Body of pancreas (tissue), 4 donors: ENCODE data around the gene SPRYD3. TPM values are rescaled to one million over a fixed set of nuclear protein-coding genes. Genes with fewer than 3 reads are reported as not detected.
"Not testable (repeated sequence)": the region's sequence is repeated elsewhere in the genome, so short reads cannot be mapped to it uniquely, and the experiment has no call there.

Source experiments
- ATAC-seq: fragments of 150-250 bp; one replicate; pipeline ENCODE4 v1.9.1; 2016
- DNase-seq, 4 donors: peaks; one replicate each; pipeline ENCODE4 v3.0.0-alpha.2; 2019
- H3K27ac ChIP-seq, 4 donors: fragments of 200-600 bp; sonication (generic); 1 replicate in 3 of 4; 2 replicates in 1 of 4; pipeline versions ENCODE4 v1.5.1 to v1.6.1; 2016 to 2019; ENCODE audit warnings: mild to moderate bottlenecking in 1 of 4, mixed read lengths in 1 of 4, moderate library complexity in 1 of 4
- H3K27me3 ChIP-seq, 2 donors: fragments of 200-600 bp; sonication (generic); one replicate each; pipeline ENCODE4 v1.6.0; 2016; ENCODE audit warnings: mild to moderate bottlenecking in 1 of 2
- H3K36me3 ChIP-seq, 2 donors: fragments of 200-600 bp; sonication (generic); replicated peaks in 1 of 2; 2 replicates each; pipeline ENCODE4 v1.5.1; 2016; ENCODE audit warnings: low read depth in 2 of 2; ENCODE audit not compliant: insufficient read depth in 1 of 2
- H3K4me1 ChIP-seq: fragments of 200-600 bp; sonication (generic); one replicate; pipeline ENCODE4 v1.6.0; 2016
- H3K4me3 ChIP-seq, 2 donors: fragments of 200-600 bp; sonication (generic); 1 replicate in 1 of 2; 2 replicates in 1 of 2; pipeline ENCODE4 v1.5.1; 2016 to 2019
- H3K9me3 ChIP-seq, 3 donors: fragments of 200-600 bp; sonication (generic); 1 replicate in 2 of 3; 2 replicates in 1 of 3; pipeline ENCODE4 v1.5.1; 2016
- POLR2A ChIP-seq, 3 donors: fragments of 450-650 bp; IDR thresholded peaks; one replicate each; pipeline ENCODE4 v1.6.1; 2016; ENCODE audit warnings: antibody characterized with exemption in 3 of 3, mild to moderate bottlenecking in 2 of 3
- WGBS, 2 donors: methylation state at CpG; one replicate each; pipeline ENCODE4 v1.1.5; 2017; 5-methylcytosine and 5-hydroxymethylcytosine counted together
- intact Hi-C: fragments of 100-400 bp; cut with DNase I; formaldehyde crosslinking; loops from one replicate; pipeline ENCODE4 v1.15.1; 2023
- total RNA-seq, 2 donors: library from RNA; depleted of rRNA; stranded (reverse); fragments of >200 nt; gene quantifications; one replicate each; pipeline ENCODE4 v1.1.0, GENCODE V29; 2016
- TF ChIP-seq, protein P1 (sequence below), 7 experiments: fragments of 450-650 bp in 4 of 7; fragments of 200-600 bp in 3 of 7; sonication (generic) in 3 of 7; IDR thresholded peaks; one replicate each; pipeline ENCODE4 v1.5.1; 2016 to 2019; ENCODE audit warnings: antibody characterized with exemption in 7 of 7

The SPRYD3 gene
- total RNA-seq, 2 donors from 2014 or later = 35.3 to 59.3 TPM

DNA sequence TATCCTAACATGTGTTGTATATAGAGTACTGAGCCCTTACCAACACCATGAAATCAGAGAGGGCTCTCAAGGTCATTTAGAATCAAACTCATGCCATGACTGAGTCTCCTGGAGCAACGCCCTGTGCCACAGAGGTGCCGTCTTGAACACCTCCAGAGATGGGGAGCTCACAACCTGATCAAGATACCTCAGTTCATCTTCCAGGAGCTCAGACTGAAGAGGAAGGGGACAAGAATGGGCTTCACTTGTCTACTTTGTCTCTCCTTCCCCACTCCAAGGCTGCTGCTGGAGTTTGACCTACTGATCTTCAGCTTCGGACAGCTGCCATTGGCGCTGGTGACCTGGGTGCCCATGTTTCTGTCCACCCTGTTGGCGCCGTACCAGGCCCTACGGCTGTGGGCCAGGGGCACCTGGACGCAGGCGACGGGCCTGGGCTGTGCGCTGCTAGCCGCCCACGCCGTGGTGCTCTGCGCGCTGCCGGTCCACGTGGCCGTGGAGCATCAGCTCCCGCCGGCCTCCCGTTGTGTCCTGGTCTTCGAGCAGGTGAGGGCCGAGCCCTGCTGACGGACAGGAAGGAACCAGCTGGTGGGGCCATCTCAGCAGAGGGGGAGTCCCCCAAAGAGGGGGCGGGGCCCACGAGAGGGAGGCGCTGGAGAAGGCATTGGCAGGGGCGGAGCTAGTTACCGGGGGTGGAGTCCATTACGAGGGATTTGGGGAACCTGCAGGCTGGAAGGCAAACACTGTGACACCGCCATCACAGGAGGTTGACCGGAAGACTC is 36.1 kb upstream of the SPRYD3 start:
- Histone ChIP-seq H3K4me1 (no peaks in the 10 kb centered on the region), H3K36me3 (no peaks in the 10 kb centered on the region), H3K27me3 (no peaks in the 10 kb centered on the region), H3K27ac (no peak overlapping the region), H3K9me3 (no peaks in the 10 kb centered on the region), H3K4me3 (no peak overlapping the region)
- WGBS, 2 donors = 85 to 90% methylated on average over 7 to 33 of the region's 33 CpGs
- ATAC-seq (no peak), DNase-seq (no peak)
- intact Hi-C loops = no loop called here
- TF ChIP-seq POLR2A (IDR thresholded peaks at IDR 0.05) = no peak
- TF ChIP-seq, protein P1, sequence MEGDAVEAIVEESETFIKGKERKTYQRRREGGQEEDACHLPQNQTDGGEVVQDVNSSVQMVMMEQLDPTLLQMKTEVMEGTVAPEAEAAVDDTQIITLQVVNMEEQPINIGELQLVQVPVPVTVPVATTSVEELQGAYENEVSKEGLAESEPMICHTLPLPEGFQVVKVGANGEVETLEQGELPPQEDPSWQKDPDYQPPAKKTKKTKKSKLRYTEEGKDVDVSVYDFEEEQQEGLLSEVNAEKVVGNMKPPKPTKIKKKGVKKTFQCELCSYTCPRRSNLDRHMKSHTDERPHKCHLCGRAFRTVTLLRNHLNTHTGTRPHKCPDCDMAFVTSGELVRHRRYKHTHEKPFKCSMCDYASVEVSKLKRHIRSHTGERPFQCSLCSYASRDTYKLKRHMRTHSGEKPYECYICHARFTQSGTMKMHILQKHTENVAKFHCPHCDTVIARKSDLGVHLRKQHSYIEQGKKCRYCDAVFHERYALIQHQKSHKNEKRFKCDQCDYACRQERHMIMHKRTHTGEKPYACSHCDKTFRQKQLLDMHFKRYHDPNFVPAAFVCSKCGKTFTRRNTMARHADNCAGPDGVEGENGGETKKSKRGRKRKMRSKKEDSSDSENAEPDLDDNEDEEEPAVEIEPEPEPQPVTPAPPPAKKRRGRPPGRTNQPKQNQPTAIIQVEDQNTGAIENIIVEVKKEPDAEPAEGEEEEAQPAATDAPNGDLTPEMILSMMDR (IDR thresholded peaks at IDR 0.05) = no peak

DNA sequence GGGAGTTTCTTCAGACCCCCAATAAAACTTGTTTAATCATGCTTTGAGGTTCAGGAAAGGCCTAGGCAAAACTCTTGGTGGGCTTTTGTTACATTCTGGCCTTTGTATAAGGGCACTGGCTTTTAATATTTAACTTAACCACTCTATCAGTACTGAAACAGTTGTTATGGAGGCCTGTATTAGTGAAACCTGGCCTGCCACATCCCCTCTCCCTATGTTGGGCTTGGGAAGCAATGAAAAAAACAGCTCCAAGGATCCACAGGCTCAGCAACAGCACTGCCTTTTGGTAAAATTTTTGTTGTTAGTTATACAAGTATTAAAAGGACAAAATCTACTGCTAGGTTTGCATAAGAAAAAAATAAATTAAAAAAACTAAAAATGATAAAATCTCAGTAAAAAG is 34.8 kb upstream of the SPRYD3 start:
- Histone ChIP-seq H3K4me1 (no peaks in the 10 kb centered on the region), H3K36me3 (no peaks in the 10 kb centered on the region), H3K27ac (no peak overlapping the region), H3K27me3 (no peaks in the 10 kb centered on the region), H3K9me3 (no peaks in the 10 kb centered on the region), H3K4me3 (no peak overlapping the region)
- intact Hi-C loops = no loop called here
- no peak for DNase-seq
- no peak for ATAC-seq
- TF ChIP-seq POLR2A (IDR thresholded peaks at IDR 0.05) = no peak
- TF ChIP-seq, protein P1 (IDR thresholded peaks at IDR 0.05) = no peak

DNA sequence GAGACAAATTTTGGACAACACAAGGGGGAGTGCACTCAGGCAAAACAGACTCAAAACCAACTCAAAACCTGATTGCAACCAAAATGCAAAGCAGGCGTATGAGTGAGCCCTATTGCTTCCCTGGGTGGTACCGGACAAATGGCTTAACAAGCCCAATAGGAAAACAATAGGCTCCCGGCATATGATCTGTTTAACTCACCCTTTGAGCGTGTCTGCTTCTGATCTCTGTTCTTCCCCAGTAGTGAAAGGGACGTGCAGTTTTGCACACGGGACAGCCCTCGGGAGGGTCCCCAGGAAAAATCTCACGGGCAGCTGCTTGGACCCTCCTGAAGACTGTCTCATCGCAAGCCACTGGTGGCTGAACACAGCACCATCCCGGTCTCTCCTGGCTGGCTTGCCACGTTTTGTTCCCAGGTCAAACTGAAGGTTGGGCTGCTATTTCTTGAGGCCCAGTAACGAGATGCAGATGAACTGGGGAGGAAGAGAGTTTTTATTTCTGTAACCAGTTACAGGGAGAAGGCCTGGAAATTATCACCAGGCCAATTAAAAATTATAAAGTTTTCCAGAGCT is 34.0 kb upstream of the SPRYD3 start:
- H3K27me3 ChIP-seq = no peaks in the 10 kb centered on the region
- whole genome bisulfite sequencing, 2 donors = 84 to 88% methylated on average over 12 of the region's 12 CpGs
- DNase-seq (no peak), ATAC-seq (no peak)
- H3K27ac ChIP-seq = no peak overlapping the region
- H3K4me1 ChIP-seq = no peaks in the 10 kb centered on the region
- no peak for TF ChIP-seq POLR2A (IDR thresholded peaks at IDR 0.05)
- TF ChIP-seq, protein P1 (IDR thresholded peaks at IDR 0.05) = no peak
- no peak overlapping the region for H3K4me3 ChIP-seq
- intact Hi-C loops = no loop called here
- no peaks in the 10 kb centered on the region for H3K36me3 ChIP-seq
- H3K9me3 ChIP-seq = no peaks in the 10 kb centered on the region

DNA sequence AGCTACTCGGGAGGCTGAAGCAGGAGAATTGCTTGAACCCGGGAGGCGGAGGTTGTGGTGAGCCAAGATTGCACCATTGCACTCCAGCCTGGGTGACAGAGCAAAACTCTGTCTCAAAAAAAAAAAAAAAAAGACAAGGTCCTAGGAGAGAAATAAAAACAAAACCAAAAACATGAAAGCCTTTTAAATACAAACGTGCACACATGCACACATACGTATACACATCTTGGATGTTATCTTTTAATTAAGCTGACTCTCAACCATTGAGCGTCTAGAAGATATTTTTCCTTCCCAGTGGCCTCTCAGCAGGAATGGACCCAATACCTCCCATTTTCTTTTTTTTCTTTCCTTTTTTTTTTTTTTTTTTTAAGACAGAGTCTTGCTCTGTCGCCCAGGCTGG is 33.2 kb upstream of the SPRYD3 start:
- WGBS, 2 donors = 84 to 91% methylated on average over 7 of the region's 7 CpGs
- H3K27me3 ChIP-seq, ATAC-seq, H3K9me3 ChIP-seq, H3K36me3 ChIP-seq, DNase-seq, H3K4me1 ChIP-seq, H3K27ac ChIP-seq, intact Hi-C loops, H3K4me3 ChIP-seq: not testable (repeated sequence)

DNA sequence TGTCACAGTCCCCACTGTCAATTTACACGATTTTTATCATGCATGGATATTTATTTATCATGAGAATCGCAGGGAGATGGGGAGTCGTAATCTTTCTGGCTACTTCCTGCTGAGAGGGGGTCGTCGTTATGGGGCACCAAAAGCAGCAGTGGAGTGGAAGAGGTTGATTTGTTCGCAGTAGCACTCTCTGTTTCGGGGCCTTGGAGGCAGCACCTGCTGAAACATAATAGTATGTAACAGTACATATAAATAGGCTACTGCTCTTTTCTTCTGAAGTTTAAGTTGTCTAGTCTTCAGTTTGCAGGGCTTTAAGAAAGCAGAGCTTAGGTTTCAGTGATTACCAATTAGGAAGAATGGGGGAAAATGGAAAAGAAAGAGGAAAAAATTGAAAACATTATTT is 27.9 kb upstream of the SPRYD3 start:
- intact Hi-C loops = no loop called here
- WGBS, 2 donors = 63% methylated on average over 7 of the region's 7 CpGs
- Histone ChIP-seq H3K4me1 (peaks cover 16% of the 10 kb centered on the region), H3K27ac (no peak overlapping the region), H3K36me3 (no peaks in the 10 kb centered on the region), H3K27me3 (no peaks in the 10 kb centered on the region), H3K4me3 (no peak overlapping the region), H3K9me3 (no peaks in the 10 kb centered on the region)
- TF ChIP-seq, protein P1 (IDR thresholded peaks at IDR 0.05) = no peak
- TF ChIP-seq POLR2A (IDR thresholded peaks at IDR 0.05) = no peak
- DNase-seq (no peak), ATAC-seq (no peak)
